GM12878 (cell line): ENCODE results near the gene TP53BP1. TPM values are rescaled to one million over a fixed set of nuclear protein-coding genes. Genes with fewer than 3 reads are reported as not detected.

Experiments used
- CBX5 ChIP-seq: sonication (generic); IDR thresholded peaks from 2 replicates; pipeline ENCODE4 v1.6.1; 2016; ENCODE audit warnings: low read depth, moderate library complexity, mild to moderate bottlenecking, inconsistent platforms
- LARP7 ChIP-seq: fragments of 450-650 bp; IDR thresholded peaks from 2 replicates; pipeline ENCODE4 v1.6.1; 2017; ENCODE audit warnings: mild to moderate bottlenecking
- POLR2A ChIP-seq: IDR thresholded peaks from 2 replicates; pipeline ENCODE4 v1.6.1; 2011; ENCODE audit warnings: low read depth, mild to moderate bottlenecking, low read length
- PRDM15 ChIP-seq: fragments of 450-650 bp; formaldehyde crosslinking; IDR thresholded peaks from 2 replicates; pipeline ENCODE4 v1.4.0; 2020; ENCODE audit warnings: mild to moderate bottlenecking, moderate library complexity
- RAD51 ChIP-seq: fragments of 450-650 bp; IDR thresholded peaks from 2 replicates; pipeline ENCODE4 v1.6.1; 2016; ENCODE audit warnings: moderate library complexity, mild to moderate bottlenecking, inconsistent platforms
- SKIL ChIP-seq: fragments of 450-650 bp; IDR thresholded peaks from 2 replicates; pipeline ENCODE4 v1.6.1; 2017; ENCODE audit warnings: mild to moderate bottlenecking, low read depth, inconsistent platforms; ENCODE audit not compliant: poor library complexity, severe bottlenecking
- ZBTB40 ChIP-seq: fragments of 450-650 bp; IDR thresholded peaks from 2 replicates; pipeline ENCODE4 v1.6.1; 2016; ENCODE audit warnings: mild to moderate bottlenecking, moderate library complexity, borderline replicate concordance
- polyA plus RNA-seq, 11 experiments: library from polyadenylated mRNA; depleted of rRNA in 4 of 11; unstranded in 6 of 11; stranded (reverse) in 5 of 11; fragments of >200 nt; fragmentation: Nextera tagmentation in 4 of 11; fragmentation: Illumina TruSeq in 1 of 11; extraction: Ambion mirVana in 4 of 11; extraction: Trizol in 1 of 11; gene quantifications; 1 replicate in 1 of 11; 2 replicates in 10 of 11; pipeline versions ENCODE4 v1.2.1 to v1.2.3, GENCODE V29; 2011 to 2016; ENCODE audit warnings: inconsistent platforms in 2 of 11, missing spikeins in 2 of 11, low read depth in 1 of 11
- total RNA-seq, 4 experiments: library from RNA; depleted of rRNA in 3 of 4; stranded (reverse); fragments of >200 nt in 3 of 4; fragmentation: Illumina TruSeq in 1 of 4; extraction: Trizol in 1 of 4; gene quantifications; 2 replicates each; pipeline versions ENCODE4 v1.2.1 to v1.2.3, GENCODE V29; 2013 to 2021

TP53BP1 gene
- total and polyA plus RNA-seq, 10 of the 15 experiments (the other 5 are each of a cell fraction or from before 2014, with no cell fraction given), result 6.2 to 50.2 (median 19.3) TPM

- no peak for TF ChIP-seq PRDM15
- TF ChIP-seq RAD51, result no peak
- TF ChIP-seq SKIL, result no peak
- no peak for TF ChIP-seq POLR2A
- no peak for TF ChIP-seq LARP7
- TF ChIP-seq CBX5, result no peak
- no peak for TF ChIP-seq ZBTB40
These were observed 84.2 kb downstream of the TP53BP1 start (continued) for GRCh38 chr15:43408789-43409188.
